SK-N-SH treated with all-trans-retinoic acid at 6 μM for 48 hours (cell line): ENCODE results near the gene DPF3.

Experiments used
- ATAC-seq: fragments of 200-7000 bp; cut with Tn5 transposase; 3 replicates; pipeline ENCODE4 v1.9.1; 2020; ENCODE audit warnings: mild to moderate bottlenecking, moderate library complexity
- ARNTL ChIP-seq: fragments of 450-650 bp; formaldehyde crosslinking; IDR thresholded peaks from 2 replicates; pipeline ENCODE4 v1.5.0; 2020; ENCODE audit warnings: low read depth, mild to moderate bottlenecking, moderate library complexity, borderline replicate concordance
- BACH2 ChIP-seq: fragments of 250-450 bp; sonication (Bioruptor Pico); IDR thresholded peaks from 2 replicates; pipeline ENCODE4 v1.9.0; 2021; ENCODE audit warnings: mild to moderate bottlenecking, borderline replicate concordance
- CREB5 ChIP-seq: fragments of 250-450 bp; sonication (Bioruptor Pico); IDR thresholded peaks from 2 replicates; pipeline ENCODE4 v1.5.1; 2020; ENCODE audit warnings: low read depth, mild to moderate bottlenecking, moderate library complexity
- CSDC2 ChIP-seq: fragments of 250-450 bp; sonication (Bioruptor Pico); IDR thresholded peaks from 2 replicates; pipeline ENCODE4 v1.5.0; 2020; ENCODE audit warnings: mild to moderate bottlenecking, moderate library complexity
- CSRNP3 ChIP-seq: fragments of 250-450 bp; sonication (Bioruptor Pico); IDR thresholded peaks from 2 replicates; pipeline ENCODE4 v1.5.1; 2021; ENCODE audit warnings: mild to moderate bottlenecking, moderate library complexity
- ESRRG ChIP-seq: fragments of 250-450 bp; sonication (Bioruptor Pico); IDR thresholded peaks from 2 replicates; pipeline ENCODE4 v1.6.1; 2021; ENCODE audit warnings: mild to moderate bottlenecking
- GLIS3 ChIP-seq: fragments of 250-450 bp; sonication (Bioruptor Pico); IDR thresholded peaks from 2 replicates; pipeline ENCODE4 v1.5.0; 2020; ENCODE audit warnings: mild to moderate bottlenecking, moderate library complexity
- ISL1 ChIP-seq: fragments of 250-450 bp; sonication (Bioruptor Pico); IDR thresholded peaks from 2 replicates; pipeline ENCODE4 v2.1.2; 2022; ENCODE audit warnings: mild to moderate bottlenecking, moderate library complexity
- PATZ1 ChIP-seq: fragments of 250-450 bp; sonication (Bioruptor Pico); IDR thresholded peaks from 2 replicates; pipeline ENCODE4 v1.8.0; 2020; ENCODE audit warnings: mild to moderate bottlenecking, moderate library complexity, borderline replicate concordance
- POU6F1 ChIP-seq: fragments of 250-450 bp; sonication (Bioruptor Pico); IDR thresholded peaks from 2 replicates; pipeline ENCODE4 v1.8.0; 2021; ENCODE audit warnings: low read depth, mild to moderate bottlenecking, moderate library complexity, borderline replicate concordance
- PPARA ChIP-seq: fragments of 250-450 bp; sonication (Bioruptor Pico); IDR thresholded peaks from 2 replicates; pipeline ENCODE4 v1.5.0; 2020; ENCODE audit warnings: mild to moderate bottlenecking, borderline replicate concordance
- RARB ChIP-seq: fragments of 250-450 bp; sonication (Bioruptor Pico); IDR thresholded peaks from 2 replicates; pipeline ENCODE4 v1.8.0; 2021; ENCODE audit warnings: mild to moderate bottlenecking, moderate library complexity
- SNAI2 ChIP-seq: fragments of 250-450 bp; sonication (Bioruptor Pico); IDR thresholded peaks from 2 replicates; pipeline ENCODE4 v1.5.0; 2020; ENCODE audit warnings: mild to moderate bottlenecking, moderate library complexity
- TCF4 ChIP-seq: fragments of 250-450 bp; sonication (Bioruptor Pico); IDR thresholded peaks from 2 replicates; pipeline ENCODE4 v1.8.0; 2021; ENCODE audit warnings: mild to moderate bottlenecking, moderate library complexity, borderline replicate concordance
- TSHZ2 ChIP-seq: fragments of 250-450 bp; sonication (Bioruptor Pico); IDR thresholded peaks from 2 replicates; pipeline ENCODE4 v1.5.0; 2020; ENCODE audit warnings: mild to moderate bottlenecking, moderate library complexity
- ZC3H10 ChIP-seq: fragments of 250-450 bp; sonication (Bioruptor Pico); IDR thresholded peaks from 2 replicates; pipeline ENCODE4 v1.5.1; 2021; ENCODE audit warnings: mild to moderate bottlenecking, moderate library complexity
- ZFP3 ChIP-seq: fragments of 250-450 bp; sonication (Bioruptor Pico); IDR thresholded peaks from 2 replicates; pipeline ENCODE4 v1.5.0; 2020; ENCODE audit warnings: mild to moderate bottlenecking, moderate library complexity
- ZNF565 ChIP-seq: fragments of 450-650 bp; formaldehyde crosslinking; conservative IDR thresholded peaks from 2 replicates; pipeline ENCODE4 v1.5.0; 2020; ENCODE audit warnings: low read depth, mild to moderate bottlenecking, moderate library complexity
- ZNF70 ChIP-seq: fragments of 450-650 bp; formaldehyde crosslinking; IDR thresholded peaks from 2 replicates; pipeline ENCODE4 v1.5.0; 2020; ENCODE audit warnings: mild to moderate bottlenecking, moderate library complexity
- ZNF8 ChIP-seq: fragments of 450-650 bp; formaldehyde crosslinking; IDR thresholded peaks from 2 replicates; pipeline ENCODE4 v1.5.0; 2020; ENCODE audit warnings: mild to moderate bottlenecking, moderate library complexity

Gene DPF3

GRCh38 chr14:72744416-72745120 lies 149.3 kb downstream of the DPF3 start:
- no peak for TF ChIP-seq SNAI2 (CRISPR knock-in tag)
- TF ChIP-seq ARNTL (CRISPR knock-in tag) = no peak
- TF ChIP-seq ZNF565 (CRISPR knock-in tag) = no peak
- TF ChIP-seq TCF4 (CRISPR knock-in tag) = no peak
- no peak for TF ChIP-seq CSDC2 (CRISPR knock-in tag)
- TF ChIP-seq BACH2 (CRISPR knock-in tag) = no peak
- TF ChIP-seq ZNF70 (CRISPR knock-in tag) = no peak
- no peak for TF ChIP-seq ZFP3 (CRISPR knock-in tag)
- TF ChIP-seq CREB5 (CRISPR knock-in tag) = no peak
- no peak for TF ChIP-seq CSRNP3 (CRISPR knock-in tag)
- no peak for ATAC-seq

- TF ChIP-seq ZC3H10 (CRISPR knock-in tag) = no peak
- TF ChIP-seq ARNTL (CRISPR knock-in tag) = no peak
- TF ChIP-seq PPARA = no peak
- TF ChIP-seq TSHZ2 (CRISPR knock-in tag) = no peak
- TF ChIP-seq PATZ1 = no peak
- TF ChIP-seq POU6F1 (CRISPR knock-in tag) = no peak
- no peak for TF ChIP-seq CREB5 (CRISPR knock-in tag)
- no peak for TF ChIP-seq SNAI2 (CRISPR knock-in tag)
- no peak for TF ChIP-seq GLIS3
- no peak for TF ChIP-seq ISL1 (CRISPR knock-in tag)
- TF ChIP-seq ZNF565 (CRISPR knock-in tag) = no peak
- no peak for TF ChIP-seq TCF4 (CRISPR knock-in tag)
- no peak for TF ChIP-seq ZNF8 (CRISPR knock-in tag)
- TF ChIP-seq ZNF70 (CRISPR knock-in tag) = no peak
- TF ChIP-seq CSDC2 (CRISPR knock-in tag) = no peak
- TF ChIP-seq RARB (CRISPR knock-in tag) = no peak
- no peak for TF ChIP-seq BACH2 (CRISPR knock-in tag)
- no peak for TF ChIP-seq CSRNP3 (CRISPR knock-in tag)
- no peak for TF ChIP-seq ESRRG
These were observed 150.3 kb downstream of the DPF3 start for GRCh38 chr14:72743626-72744025.

More at GRCh38 chr14:72743626-72744025, 150.3 kb downstream of the DPF3 start:
- ATAC-seq = no peak
